GM19239 (cell line): Measurements from ENCODE around the gene RGS7.
A peak's percentile ranks its signal among the peaks of the same experiment; 100 is the strongest.
"Not testable (repeated sequence)": the region's sequence is repeated elsewhere in the genome, so short reads cannot be mapped to it uniquely, and the experiment has no call there.

Source experiments
- DNase-seq: peaks from one replicate; pipeline ENCODE4 v3.0.0; 2011; ENCODE audit warnings: low spot score; ENCODE audit not compliant: insufficient read length
- FAIRE-seq: peaks from 2 replicates; lab custom pipeline; 2011; peaks lifted over from hg19 to GRCh38; lab: Jason Lieb, UNC

Gene RGS7

GRCh38 chr1:241332987-241333386 lies 24.0 kb downstream of the RGS7 start:
- DNase-seq (no peak), FAIRE-seq (no peak)

GRCh38 chr1:241332037-241332409 lies 25.0 kb downstream of the RGS7 start:
- DNase-seq, result no peak
- no peak for FAIRE-seq

GRCh38 chr1:241331328-241332036 lies 25.5 kb downstream of the RGS7 start:
- DNase-seq (no peak), FAIRE-seq (no peak)

- FAIRE-seq, result no peak
- DNase-seq, result no peak
These were observed 26.2 kb downstream of the RGS7 start for GRCh38 chr1:241330619-241331327.

- no peak for DNase-seq
- FAIRE-seq, result no peak
These were observed 31.5 kb downstream of the RGS7 start for GRCh38 chr1:241325456-241325855.

GRCh38 chr1:241323514-241324195 lies 33.4 kb downstream of the RGS7 start:
- FAIRE-seq, result no peak
- peak; percentile 4 for DNase-seq

GRCh38 chr1:241317676-241318075 lies 39.3 kb downstream of the RGS7 start:
- FAIRE-seq (no peak), DNase-seq (no peak)

GRCh38 chr1:241316372-241316771 lies 40.6 kb downstream of the RGS7 start:
- no peak for FAIRE-seq
- DNase-seq, result no peak

- DNase-seq (no peak), FAIRE-seq (no peak)
These were observed 45.8 kb downstream of the RGS7 start for GRCh38 chr1:241311056-241311746.

- no peak for FAIRE-seq
These were observed 46.6 kb downstream of the RGS7 start for GRCh38 chr1:241310451-241310850.

GRCh38 chr1:241309651-241310050 lies 47.4 kb downstream of the RGS7 start:
- FAIRE-seq, result no peak
- DNase-seq, result no peak

More at GRCh38 chr1:241310451-241310850, 46.6 kb downstream of the RGS7 start:
- no peak for DNase-seq

GRCh38 chr1:241308471-241308870 lies 48.5 kb downstream of the RGS7 start:
- DNase-seq (no peak), FAIRE-seq (no peak)

- FAIRE-seq, result no peak
- no peak for DNase-seq
These were observed 49.0 kb downstream of the RGS7 start for GRCh38 chr1:241308011-241308410.

GRCh38 chr1:241306125-241306790 lies 50.7 kb downstream of the RGS7 start:
- no peak for FAIRE-seq
- no peak for DNase-seq

GRCh38 chr1:241302024-241302423 lies 55.0 kb downstream of the RGS7 start:
- DNase-seq, FAIRE-seq: not testable (repeated sequence)

GRCh38 chr1:241299347-241299746 lies 57.7 kb downstream of the RGS7 start:
- FAIRE-seq (no peak), DNase-seq (no peak)

GRCh38 chr1:241292973-241293372 lies 64.0 kb downstream of the RGS7 start:
- DNase-seq, result no peak
- no peak for FAIRE-seq

- FAIRE-seq, DNase-seq: not testable (repeated sequence)
These were observed 65.5 kb downstream of the RGS7 start for GRCh38 chr1:241291548-241291947.

GRCh38 chr1:241286486-241286885 lies 70.5 kb downstream of the RGS7 start:
- DNase-seq, result no peak
- no peak for FAIRE-seq

- no peak for FAIRE-seq
- DNase-seq, result no peak
These were observed 80.6 kb downstream of the RGS7 start for GRCh38 chr1:241276391-241276790.
